Hepatocyte (in vitro differentiated cells): ENCODE results near the gene C1orf21. TPM values are rescaled to one million over a fixed set of nuclear protein-coding genes. Genes with fewer than 3 reads are reported as not detected.
A peak's percentile ranks its signal among the peaks of the same experiment; 100 is the strongest.

Source experiments
- DNase-seq: peaks from one replicate; pipeline ENCODE4 v3.0.0-alpha.2; 2016; ENCODE audit warnings: low spot score
- H2AFZ ChIP-seq: fragments of 200-600 bp; sonication (generic); 2 replicates; pipeline ENCODE4 v1.6.0; 2016; ENCODE audit warnings: antibody characterized with exemption, mild to moderate bottlenecking
- H3K27ac ChIP-seq: fragments of 200-600 bp; sonication (generic); 2 replicates; pipeline ENCODE4 v1.5.1; 2016; ENCODE audit warnings: mild to moderate bottlenecking
- H3K27me3 ChIP-seq: fragments of 200-600 bp; sonication (generic); 2 replicates; pipeline ENCODE4 v1.6.1; 2016
- H3K36me3 ChIP-seq: fragments of 200-600 bp; sonication (generic); replicated peaks from 2 replicates; pipeline ENCODE4 v1.5.1; 2016; ENCODE audit warnings: low read depth; ENCODE audit not compliant: insufficient read depth
- H3K4me1 ChIP-seq: fragments of 200-600 bp; sonication (generic); 2 replicates; pipeline ENCODE4 v1.5.1; 2016; ENCODE audit warnings: mild to moderate bottlenecking, moderate library complexity; ENCODE audit not compliant: insufficient read depth
- H3K4me2 ChIP-seq: fragments of 200-600 bp; sonication (generic); 2 replicates; pipeline ENCODE4 v1.6.0; 2016
- H3K4me3 ChIP-seq: fragments of 200-600 bp; sonication (generic); 2 replicates; pipeline ENCODE4 v1.5.1; 2016; ENCODE audit warnings: mild to moderate bottlenecking
- H3K79me2 ChIP-seq: fragments of 200-600 bp; sonication (generic); 2 replicates; pipeline ENCODE4 v1.6.0; 2017; ENCODE audit warnings: mild to moderate bottlenecking
- H3K9me2 ChIP-seq: fragments of 200-600 bp; sonication (generic); replicated peaks from 2 replicates; pipeline ENCODE4 v1.6.0; 2017; ENCODE audit warnings: mild to moderate bottlenecking; ENCODE audit not compliant: insufficient read depth
- H3K9me3 ChIP-seq: fragments of 200-600 bp; sonication (generic); 2 replicates; pipeline ENCODE4 v1.5.1; 2016; ENCODE audit warnings: low read depth, mild to moderate bottlenecking
- H4K20me1 ChIP-seq: fragments of 200-600 bp; sonication (generic); 2 replicates; pipeline ENCODE4 v1.6.0; 2016; ENCODE audit warnings: mild to moderate bottlenecking; ENCODE audit not compliant: insufficient read depth, poor library complexity, severe bottlenecking
- CTCF ChIP-seq: fragments of 200-600 bp; sonication (generic); IDR thresholded peaks from 2 replicates; pipeline ENCODE4 v1.5.1; 2016; ENCODE audit warnings: antibody characterized with exemption, mild to moderate bottlenecking; ENCODE audit not compliant: poor library complexity
- EZH2 ChIP-seq: fragments of 200-600 bp; sonication (generic); IDR thresholded peaks from 2 replicates; pipeline ENCODE4 v1.6.1; 2016; ENCODE audit warnings: antibody characterized with exemption, mild to moderate bottlenecking, borderline replicate concordance
- EZH2phosphoT487 ChIP-seq: fragments of 200-600 bp; sonication (generic); IDR thresholded peaks from one replicate; pipeline ENCODE4 v1.6.1; 2018; ENCODE audit warnings: antibody characterized with exemption, mild to moderate bottlenecking, low read depth, moderate library complexity; ENCODE audit not compliant: unreplicated experiment, severe bottlenecking
- WGBS: methylation state at CpG from one replicate; pipeline ENCODE4 v1.1.6; 2016; ENCODE audit warnings: low lambda C conversion rate; ENCODE audit errors: missing lambda C conversion rate; 5-methylcytosine and 5-hydroxymethylcytosine counted together
- polyA plus RNA-seq: library from polyadenylated mRNA; unstranded; fragments of >200 nt; fragmentation: Nextera tagmentation; extraction: Ambion mirVana; gene quantifications from 2 replicates; pipeline ENCODE4 v1.2.1, GENCODE V29; 2016
- total RNA-seq: library from RNA; depleted of rRNA; stranded (reverse); fragments of >200 nt; gene quantifications from 2 replicates; pipeline ENCODE4 v1.2.3, GENCODE V29; 2014

The C1orf21 gene
- total and polyA plus RNA-seq, 2 experiments from 2014 or later, result 26.9 to 37.9 TPM

DNA sequence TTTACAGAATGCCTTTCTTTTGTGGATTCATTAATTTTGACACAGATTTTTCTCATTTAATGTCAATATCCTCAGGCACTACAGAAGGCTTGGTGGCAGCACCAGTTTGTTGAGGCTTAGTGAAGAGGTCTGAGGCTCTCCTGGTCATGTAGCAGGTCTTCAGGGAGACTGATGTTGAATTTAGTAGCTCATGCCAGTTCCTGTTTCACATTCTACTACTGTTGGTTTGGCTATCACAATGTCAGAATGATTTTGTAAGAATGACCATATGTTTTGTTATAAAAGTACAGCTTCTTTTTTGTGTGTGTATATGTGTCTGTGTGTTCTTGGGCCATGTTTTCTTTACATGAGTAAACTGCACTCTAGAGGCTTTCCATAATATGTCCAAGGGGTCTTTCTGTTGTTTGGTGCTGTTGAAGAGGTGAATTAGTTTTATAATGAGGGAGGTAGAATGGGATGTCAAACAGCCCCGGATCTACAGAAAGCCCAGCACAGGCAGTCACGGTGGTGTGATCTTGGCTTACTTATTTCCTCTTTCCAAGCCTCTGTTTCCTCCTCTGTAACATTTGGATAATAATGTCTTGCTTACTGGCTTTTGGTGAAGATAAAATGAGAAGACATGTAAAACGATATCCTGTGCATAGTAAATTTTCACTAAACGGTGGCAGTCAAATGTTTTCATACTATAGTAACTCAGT lies 32.0 kb downstream of the C1orf21 start:
- H3K4me3 ChIP-seq, result no peak overlapping the region
- no peaks in the 10 kb centered on the region for H4K20me1 ChIP-seq
- H3K27ac ChIP-seq, result peak overlapping the region; percentile 27
- no peaks in the 10 kb centered on the region for H3K27me3 ChIP-seq
- H3K36me3 ChIP-seq, result no peaks in the 10 kb centered on the region
- peaks cover 10% of the 10 kb centered on the region for H3K4me1 ChIP-seq
- H3K9me2 ChIP-seq, result no peaks in the 10 kb centered on the region
- no peaks in the 10 kb centered on the region for H3K9me3 ChIP-seq
- no peak for TF ChIP-seq EZH2
- TF ChIP-seq EZH2phosphoT487, result no peak
- no peak for TF ChIP-seq CTCF
- no peak overlapping the region for H3K4me2 ChIP-seq
- H2AFZ ChIP-seq, result no peak overlapping the region
- peaks cover 53% of the 10 kb centered on the region for H3K79me2 ChIP-seq
- no peak for DNase-seq
- WGBS, result 72% methylated on average over 4 of the region's 4 CpGs

GRCh38 chr1:184419350-184420161 lies 32.7 kb downstream of the C1orf21 start:
- Histone ChIP-seq H4K20me1 (no peaks in the 10 kb centered on the region), H3K4me3 (no peak overlapping the region), H3K9me3 (no peaks in the 10 kb centered on the region), H3K4me2 (peak overlapping the region; percentile 31), H2AFZ (no peak overlapping the region), H3K36me3 (no peaks in the 10 kb centered on the region), H3K79me2 (peaks cover 46% of the 10 kb centered on the region), H3K27ac (peak overlapping the region; percentile 79), H3K4me1 (peaks cover 12% of the 10 kb centered on the region), H3K27me3 (no peaks in the 10 kb centered on the region), H3K9me2 (no peaks in the 10 kb centered on the region)
- peak; percentile 13 for DNase-seq
- TF ChIP-seq CTCF (no peak), EZH2 (no peak), EZH2phosphoT487 (no peak)
- 61% methylated on average over 5 of the region's 5 CpGs for WGBS

- H3K27ac ChIP-seq, result no peak overlapping the region
- no peaks in the 10 kb centered on the region for H4K20me1 ChIP-seq
- H3K9me2 ChIP-seq, result no peaks in the 10 kb centered on the region
- no peak overlapping the region for H3K4me3 ChIP-seq
- H3K27me3 ChIP-seq, result no peaks in the 10 kb centered on the region
- H3K4me2 ChIP-seq, result no peak overlapping the region
- no peak overlapping the region for H2AFZ ChIP-seq
- H3K4me1 ChIP-seq, result peaks cover 12% of the 10 kb centered on the region
- H3K9me3 ChIP-seq, result no peaks in the 10 kb centered on the region
- DNase-seq, result no peak
- WGBS, result 72% methylated on average over 9 of the region's 9 CpGs
- peaks cover 36% of the 10 kb centered on the region for H3K79me2 ChIP-seq
- TF ChIP-seq EZH2phosphoT487, result no peak
- no peak for TF ChIP-seq CTCF
- no peak for TF ChIP-seq EZH2
- H3K36me3 ChIP-seq, result no peaks in the 10 kb centered on the region
These were observed 35.8 kb downstream of the C1orf21 start for GRCh38 chr1:184422490-184423233.
